Stimulated activated CD4-positive, alpha-beta T cell treated with anti-CD3 and anti-CD28 coated beads, Interleukin-1b, Interleukin-23, amount 100 ng/mL, for 4 hours (primary cell): ENCODE measurements around the gene GSS.

Source experiments
- DNase-seq, 2 donors: peaks; one replicate each; pipeline ENCODE4 v3.0.0-alpha.2; 2020; ENCODE audit warnings: low read depth in 2 of 2

Gene GSS

GRCh38 chr20:34955231-34956040 lies at the start of gene GSS, which contains the start of gene MYH7B:
GSS (minus strand) TSS chr20:34955806; CDS start chr20:34951852, 3,954 bp downstream.
MYH7B (plus strand) TSS chr20:34955868; CDS start chr20:34978006, 22,138 bp downstream.
- peak; percentile 98 to 99 for DNase-seq

DNA sequence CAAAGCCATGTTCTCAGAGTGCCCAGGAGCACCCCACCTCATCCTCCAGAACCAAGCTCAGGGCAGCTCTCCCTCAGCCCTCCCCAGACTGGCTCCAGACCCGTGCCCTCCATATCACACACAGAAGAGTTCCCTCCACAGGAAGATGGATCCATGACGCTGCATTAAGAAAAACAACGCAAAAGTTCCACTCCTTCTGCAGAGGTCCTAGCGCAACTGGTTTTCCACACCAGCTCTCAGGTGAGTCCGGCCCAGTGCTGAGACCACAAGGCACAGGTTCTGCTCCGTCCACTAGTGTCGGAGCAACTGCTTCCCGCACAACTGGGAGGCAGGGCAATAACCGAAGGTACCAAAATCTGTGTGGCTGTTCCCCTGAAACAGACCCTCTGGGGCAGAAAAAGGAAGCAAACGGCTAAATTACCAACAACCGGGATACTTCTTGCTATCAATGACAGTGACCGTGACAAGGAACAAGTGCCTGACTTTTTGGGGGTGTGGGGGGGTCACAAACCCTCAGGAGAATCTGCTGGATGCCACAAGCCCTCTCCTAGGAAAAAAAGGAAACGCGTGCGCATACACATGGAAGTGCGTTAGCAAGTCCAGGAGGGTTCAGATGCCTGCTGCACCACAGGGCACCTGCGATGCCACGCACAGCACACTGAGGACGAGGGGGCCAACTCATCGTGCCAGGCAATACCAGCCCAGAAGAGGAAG lies 49.3 kb upstream of the GSS start:
- DNase-seq: no peak

- no peak for DNase-seq
These were observed 48.6 kb upstream of the GSS start for GRCh38 chr20:35004051-35004725.

DNA sequence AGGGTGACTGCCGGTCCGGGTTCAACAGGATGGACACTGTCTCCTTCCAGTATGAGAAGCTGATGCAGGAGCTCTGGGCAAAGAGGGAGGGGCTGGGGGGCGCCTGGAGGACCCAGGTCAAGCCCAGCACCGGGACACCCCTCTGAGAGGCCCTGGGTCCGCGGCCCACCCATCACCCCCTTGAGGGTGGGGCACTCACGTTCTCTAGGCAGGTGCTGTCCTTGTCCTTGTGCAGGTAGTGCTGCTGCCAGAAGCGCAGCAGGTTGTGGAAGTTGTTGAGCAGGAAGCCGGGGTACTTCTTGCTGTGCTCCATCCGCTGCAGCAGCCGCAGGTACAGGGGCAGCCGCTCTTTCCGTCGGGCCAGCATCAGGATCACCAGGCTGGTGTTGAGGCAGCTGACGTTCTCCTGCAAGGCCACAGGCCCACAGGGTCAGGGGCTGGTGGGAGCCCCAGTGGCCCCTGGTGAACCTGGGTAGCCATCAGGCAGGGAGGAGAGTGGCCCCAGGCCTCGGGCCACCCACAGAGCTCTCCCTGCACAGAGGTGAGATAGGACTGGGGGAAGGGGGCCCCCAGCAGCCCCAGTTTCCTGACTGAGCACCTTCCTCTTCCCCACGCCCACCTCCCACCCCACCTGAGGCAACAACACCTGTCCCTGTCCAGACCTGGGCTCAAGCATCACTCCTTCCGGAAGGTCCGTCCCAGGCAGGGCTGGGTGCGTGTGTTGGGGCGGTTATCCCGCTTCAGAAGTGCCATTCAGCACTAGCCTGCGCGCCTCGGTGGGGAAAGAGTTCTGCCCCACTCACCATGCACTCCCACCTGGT lies 47.8 kb upstream of the GSS start:
- DNase-seq: no peak

- DNase-seq: no peak
These were observed 47.0 kb upstream of the GSS start for GRCh38 chr20:35002426-35003210.

DNA sequence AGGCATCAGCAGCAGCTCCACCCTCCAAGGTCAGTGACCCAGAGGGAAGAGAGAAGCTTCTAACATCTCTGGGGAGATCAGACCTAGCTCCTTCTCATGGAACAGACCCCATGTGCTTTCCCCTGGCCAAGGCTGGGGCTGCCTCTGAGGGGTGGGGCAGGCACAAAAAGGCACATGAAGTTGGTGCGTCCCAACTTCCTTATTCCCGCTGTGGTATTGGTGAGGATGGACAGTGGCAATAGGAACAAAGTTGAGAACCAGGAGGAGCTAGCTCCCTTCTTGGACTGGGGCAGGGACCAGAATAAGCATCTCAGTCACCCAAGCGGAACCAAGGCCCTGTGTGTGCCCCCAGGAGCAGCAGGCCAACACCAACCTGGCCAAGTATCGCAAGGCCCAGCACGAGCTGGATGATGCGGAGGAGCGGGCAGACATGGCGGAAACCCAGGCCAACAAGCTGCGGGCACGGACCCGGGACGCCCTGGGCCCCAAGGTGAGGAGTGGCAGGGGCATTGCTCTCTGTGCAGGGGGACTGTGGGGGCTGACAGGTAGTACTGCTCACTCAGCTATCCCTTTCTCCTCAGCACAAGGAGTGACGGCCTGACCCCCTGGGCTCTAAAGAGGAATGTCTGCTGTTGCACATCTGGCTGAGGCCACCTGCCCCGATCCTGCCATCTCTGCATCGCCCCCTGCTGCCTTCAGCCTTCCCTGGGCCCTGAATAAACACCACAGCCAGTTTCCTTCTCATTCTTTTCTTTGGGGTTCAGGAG lies 46.2 kb upstream of the GSS start:
- DNase-seq: no peak

DNA sequence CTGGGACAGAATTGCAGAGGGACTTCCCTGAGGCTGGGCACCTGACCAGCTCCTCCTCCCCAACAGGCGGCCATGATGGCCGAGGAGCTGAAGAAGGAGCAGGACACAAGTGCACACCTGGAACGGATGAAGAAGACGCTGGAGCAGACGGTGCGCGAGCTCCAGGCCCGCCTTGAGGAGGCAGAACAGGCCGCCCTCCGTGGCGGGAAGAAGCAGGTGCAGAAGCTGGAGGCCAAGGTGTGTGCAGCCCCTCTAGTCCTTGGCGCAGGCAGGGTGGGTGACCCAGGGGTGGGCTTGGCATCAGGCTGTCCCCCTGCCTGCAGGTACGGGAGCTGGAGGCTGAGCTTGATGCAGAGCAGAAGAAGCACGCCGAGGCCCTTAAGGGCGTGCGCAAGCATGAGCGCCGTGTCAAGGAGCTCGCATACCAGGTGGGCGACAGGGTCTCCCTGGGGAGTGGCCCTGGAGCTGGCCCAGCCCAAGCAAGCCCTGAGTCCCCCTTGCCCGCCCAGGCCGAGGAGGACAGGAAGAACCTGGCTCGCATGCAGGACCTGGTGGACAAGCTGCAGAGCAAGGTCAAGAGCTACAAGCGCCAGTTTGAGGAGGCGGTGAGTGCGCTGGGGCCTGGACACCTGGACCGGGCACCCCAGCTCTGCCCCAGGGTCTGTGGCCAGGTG lies 45.5 kb upstream of the GSS start:
- DNase-seq: no peak

DNA sequence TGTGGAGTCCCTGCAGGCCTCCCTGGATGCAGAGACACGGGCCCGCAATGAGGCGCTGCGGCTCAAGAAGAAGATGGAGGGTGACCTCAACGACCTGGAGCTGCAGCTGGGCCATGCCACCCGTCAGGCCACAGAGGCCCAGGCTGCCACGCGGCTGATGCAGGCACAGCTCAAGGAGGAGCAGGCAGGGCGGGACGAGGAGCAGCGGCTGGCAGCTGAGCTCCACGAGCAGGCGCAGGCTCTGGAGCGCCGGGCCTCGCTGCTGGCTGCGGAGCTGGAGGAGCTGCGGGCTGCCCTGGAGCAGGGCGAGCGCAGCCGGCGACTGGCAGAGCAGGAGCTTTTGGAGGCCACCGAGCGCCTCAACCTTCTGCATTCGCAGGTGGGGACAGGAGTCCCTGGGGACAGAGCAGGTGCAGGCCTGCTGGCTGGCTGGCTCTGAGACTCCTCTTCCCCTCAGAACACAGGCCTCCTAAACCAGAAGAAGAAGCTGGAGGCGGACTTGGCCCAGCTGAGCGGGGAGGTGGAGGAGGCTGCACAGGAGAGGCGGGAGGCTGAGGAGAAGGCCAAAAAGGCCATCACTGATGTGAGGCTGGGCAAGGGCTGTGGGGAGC lies 44.8 kb upstream of the GSS start:
- no peak for DNase-seq

GRCh38 chr20:34999782-35000181 lies 44.2 kb upstream of the GSS start:
- DNase-seq: no peak

GRCh38 chr20:34999021-34999451 lies 43.4 kb upstream of the GSS start:
- DNase-seq: no peak

DNA sequence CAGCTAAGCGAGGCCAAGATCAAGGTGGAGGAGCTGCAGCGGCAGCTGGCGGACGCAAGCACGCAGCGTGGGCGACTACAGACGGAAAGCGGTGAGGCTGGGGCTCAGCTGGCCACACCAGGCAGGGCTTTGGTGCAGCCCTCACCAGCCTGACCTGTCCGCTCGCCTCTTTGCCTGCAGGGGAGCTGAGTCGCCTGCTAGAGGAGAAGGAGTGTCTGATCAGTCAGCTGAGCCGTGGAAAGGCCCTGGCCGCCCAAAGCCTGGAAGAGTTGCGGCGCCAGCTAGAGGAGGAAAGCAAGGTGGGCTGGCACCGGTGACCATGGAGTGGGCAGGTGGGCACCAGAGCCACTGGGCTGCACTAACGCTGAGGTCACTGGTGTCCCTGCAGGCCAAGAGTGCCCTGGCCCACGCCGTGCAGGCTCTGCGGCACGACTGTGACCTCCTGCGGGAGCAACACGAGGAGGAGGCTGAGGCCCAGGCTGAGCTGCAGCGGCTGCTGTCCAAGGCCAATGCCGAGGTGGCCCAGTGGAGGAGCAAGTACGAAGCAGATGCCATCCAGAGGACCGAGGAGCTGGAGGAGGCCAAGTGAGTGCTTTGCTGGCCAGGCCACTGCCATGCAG lies 42.8 kb upstream of the GSS start:
- DNase-seq: no peak

DNA sequence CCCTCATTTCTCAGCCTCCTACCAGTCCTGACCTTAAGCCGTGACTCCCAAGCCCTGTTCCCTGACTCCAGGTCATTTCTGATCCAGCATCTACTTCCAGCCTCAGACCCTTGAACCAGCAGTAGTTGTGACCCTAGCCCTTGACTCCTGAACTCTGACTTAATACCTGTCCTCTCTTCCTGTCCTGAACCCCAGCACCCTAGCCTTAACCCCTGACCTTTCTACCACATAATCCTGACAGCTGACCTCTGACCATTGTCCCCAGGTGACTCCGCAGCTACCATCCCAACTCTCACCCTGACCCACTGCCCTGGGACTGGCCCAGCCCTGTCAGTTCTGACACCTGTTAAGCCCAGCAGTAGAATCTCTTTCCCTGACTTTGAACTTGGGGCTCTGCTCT lies 42.2 kb upstream of the GSS start:
- DNase-seq: no peak

DNA sequence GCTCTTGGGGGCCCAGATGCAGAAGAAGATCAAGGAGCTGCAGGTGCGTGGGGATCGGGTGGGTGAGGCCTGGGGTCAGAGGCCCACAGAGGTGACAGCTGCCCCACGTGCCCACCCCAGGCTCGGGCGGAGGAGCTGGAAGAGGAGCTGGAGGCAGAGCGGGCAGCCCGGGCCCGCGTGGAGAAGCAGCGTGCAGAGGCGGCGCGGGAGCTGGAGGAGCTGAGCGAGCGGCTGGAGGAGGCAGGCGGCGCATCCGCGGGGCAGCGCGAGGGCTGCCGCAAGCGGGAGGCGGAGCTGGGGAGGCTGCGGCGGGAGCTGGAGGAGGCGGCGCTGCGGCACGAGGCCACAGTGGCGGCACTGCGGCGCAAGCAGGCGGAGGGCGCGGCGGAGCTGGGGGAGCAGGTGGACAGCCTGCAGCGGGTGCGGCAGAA lies 41.5 kb upstream of the GSS start:
- DNase-seq: no peak

- DNase-seq: no peak
These were observed 40.8 kb upstream of the GSS start for GRCh38 chr20:34996243-34997028.

GRCh38 chr20:34995696-34996095 lies 40.1 kb upstream of the GSS start:
- DNase-seq: no peak

- no peak for DNase-seq
These were observed 39.6 kb upstream of the GSS start for GRCh38 chr20:34995192-34995591.

DNA sequence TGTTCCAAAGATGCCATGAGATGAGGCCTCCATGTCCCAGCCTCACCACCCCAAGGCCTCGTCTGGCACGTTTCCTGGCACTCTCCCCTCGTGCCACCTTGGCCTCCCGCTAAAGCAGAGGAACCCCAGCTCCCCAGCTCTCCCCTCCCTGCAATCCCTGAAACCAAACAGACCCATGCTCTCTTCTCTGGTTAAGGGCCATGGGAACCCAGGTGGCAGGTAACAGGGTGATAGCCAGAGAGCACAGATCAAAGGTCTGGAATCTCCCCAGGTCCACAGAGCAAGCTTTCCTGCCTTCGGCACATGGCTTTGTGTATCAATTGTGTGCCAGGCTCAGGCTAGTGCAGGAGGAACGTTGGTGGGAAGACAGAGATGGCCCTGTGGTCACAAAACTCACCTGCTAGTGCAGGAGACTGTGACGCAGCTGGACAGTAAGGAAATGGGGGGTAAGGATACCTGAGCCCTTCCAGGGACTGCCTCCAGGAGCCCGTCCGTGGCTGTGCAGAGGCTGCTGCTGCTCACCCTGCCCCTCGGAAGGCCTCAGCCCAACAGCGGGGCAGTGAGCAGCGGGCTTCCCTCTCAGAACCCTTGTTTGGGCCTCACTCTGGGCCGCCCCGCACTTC lies 39.0 kb upstream of the GSS start:
- DNase-seq: no peak
